Dedifferentiated amniotic fluid mesenchymal stem cell (primary cell): ENCODE measurements around the gene WHRN.
A peak's percentile ranks its signal among the peaks of the same experiment; 100 is the strongest.

Source experiments
- DNase-seq: peaks from one replicate; pipeline ENCODE4 v3.0.0-alpha.2; 2016; ENCODE audit errors: extremely low spot score

WHRN gene

DNA sequence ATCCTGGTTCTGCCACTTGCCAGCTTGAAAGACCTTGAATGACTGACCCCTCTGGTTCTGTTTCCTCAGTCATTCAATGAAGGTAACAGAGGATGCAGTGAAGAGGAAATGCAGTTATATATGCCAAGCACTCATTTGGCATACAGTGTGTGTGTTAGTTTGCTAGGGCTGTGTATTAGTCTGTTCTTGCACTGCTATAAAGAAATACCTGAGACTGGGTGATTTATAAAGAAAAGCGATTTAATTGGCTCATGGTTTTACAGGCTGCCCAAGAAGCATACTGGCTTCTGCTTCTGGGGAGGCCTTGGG is 8.6 kb upstream of the WHRN start:
- no peak for DNase-seq

DNA sequence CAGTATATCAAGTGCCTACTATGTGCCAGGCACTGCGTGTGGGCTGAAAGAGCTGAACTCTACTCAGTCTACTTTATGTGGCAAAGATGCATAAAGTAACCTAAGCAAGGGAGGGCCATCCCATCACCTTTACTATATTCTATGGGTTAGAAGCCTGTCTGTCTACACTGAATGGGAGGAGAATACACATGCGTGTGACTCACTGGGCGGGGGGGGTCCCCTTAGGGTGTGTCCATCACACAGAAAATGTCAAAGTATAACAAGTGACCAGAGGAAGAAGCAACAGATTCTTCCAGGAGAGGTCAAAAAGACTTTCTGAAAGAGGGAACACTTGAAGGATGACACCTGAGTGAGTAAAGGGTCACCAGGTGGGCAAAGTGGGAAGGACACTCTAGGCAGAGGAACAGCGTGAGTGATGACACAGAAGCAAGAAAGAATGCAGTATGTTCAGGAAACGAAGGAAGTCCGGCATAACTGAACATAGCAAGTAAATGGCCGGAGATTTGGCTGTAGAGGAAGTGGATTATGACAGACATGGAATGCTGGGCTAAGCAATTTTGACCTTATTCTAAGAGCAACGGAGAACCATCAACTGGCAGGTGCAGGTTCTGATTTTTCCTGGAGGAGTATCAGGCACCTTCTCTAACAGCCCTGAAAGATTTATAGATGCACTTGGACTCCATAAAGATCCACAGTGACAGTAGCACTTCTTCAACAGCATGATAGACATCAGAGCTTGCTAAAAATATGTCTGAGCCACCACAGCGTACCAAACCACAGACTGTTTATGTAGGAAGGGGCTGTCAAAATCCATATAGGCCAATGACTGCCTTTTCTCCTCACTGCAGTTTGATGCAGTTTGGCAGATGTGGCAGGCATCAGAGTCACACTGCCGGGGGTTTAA is 8.0 kb upstream of the WHRN start:
- DNase-seq = no peak

DNA sequence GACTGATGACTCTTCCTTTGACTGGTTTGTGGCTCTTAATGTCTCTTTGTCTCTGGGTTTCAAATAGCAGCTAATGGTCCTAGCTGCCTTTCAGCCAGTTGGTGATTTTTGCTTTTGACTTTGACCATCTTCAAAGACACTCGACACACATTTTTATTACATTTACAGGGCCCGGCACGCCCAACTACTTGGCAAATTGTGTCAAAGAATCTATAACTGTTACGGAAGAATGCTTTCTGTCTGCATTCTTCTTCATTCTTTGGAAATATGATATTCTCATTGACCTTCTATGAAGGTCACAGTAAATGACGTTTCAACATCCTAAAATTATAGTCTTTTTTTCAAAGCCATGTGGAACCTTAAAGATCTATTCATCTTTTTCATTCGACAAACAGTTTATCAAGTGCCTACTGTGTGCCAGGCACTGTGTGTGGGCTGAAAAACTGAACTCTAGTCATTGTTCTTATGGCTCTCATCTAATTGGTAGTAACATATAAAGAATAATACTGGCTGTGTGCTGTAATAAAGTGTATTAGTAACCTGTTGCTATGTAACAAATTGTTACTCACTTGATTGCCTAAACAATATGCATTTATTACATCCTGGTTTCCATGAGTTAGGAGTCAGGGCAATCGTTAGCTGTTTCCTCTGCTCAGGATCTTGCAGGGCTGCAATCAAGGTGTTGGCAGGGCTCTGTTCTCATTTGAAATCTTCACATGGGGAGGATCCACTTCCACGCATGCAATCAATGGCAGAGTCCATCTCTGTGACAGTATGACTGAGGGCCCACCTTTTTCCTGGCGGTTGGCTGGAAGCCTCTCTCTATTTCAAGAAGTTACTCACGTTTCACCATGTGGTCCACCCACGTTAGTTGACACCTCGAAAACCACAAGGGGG is 7.0 kb upstream of the WHRN start:
- no peak for DNase-seq

DNA sequence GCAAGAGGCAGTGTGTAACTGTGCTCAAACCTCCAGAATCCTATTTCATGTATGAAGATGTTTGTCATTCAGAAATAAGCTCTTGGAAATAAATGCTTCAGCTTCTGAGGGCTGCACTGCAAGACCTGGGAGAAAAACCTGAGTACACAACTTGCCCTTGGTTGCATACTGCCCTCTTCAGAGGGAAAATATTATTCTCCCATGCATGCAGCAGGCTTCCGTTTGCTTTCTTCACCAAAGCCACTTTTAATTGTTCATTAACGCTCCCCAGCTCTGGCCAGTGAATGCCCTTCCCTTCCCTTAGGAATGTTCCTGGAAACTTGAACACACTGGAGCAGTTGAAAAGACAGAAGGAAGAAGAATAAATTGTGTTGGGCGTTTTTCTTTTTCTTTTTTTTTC is 2.5 kb upstream of the WHRN start:
- no peak for DNase-seq

DNA sequence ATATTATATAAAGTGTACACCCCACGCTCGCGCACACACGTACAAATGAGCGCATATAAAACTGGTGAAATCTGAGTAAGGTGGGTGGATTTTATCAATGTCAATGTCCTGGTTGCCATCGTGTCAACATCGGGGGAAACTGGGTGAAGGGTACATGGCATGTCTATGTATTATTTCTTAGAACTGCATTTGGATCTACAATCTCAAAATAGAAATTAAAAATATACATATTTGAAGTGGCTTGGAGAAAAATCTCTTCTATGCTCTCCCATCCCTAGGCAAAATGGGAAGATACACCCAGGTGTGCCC is 763 bp upstream of the WHRN start:
- no peak for DNase-seq

DNA sequence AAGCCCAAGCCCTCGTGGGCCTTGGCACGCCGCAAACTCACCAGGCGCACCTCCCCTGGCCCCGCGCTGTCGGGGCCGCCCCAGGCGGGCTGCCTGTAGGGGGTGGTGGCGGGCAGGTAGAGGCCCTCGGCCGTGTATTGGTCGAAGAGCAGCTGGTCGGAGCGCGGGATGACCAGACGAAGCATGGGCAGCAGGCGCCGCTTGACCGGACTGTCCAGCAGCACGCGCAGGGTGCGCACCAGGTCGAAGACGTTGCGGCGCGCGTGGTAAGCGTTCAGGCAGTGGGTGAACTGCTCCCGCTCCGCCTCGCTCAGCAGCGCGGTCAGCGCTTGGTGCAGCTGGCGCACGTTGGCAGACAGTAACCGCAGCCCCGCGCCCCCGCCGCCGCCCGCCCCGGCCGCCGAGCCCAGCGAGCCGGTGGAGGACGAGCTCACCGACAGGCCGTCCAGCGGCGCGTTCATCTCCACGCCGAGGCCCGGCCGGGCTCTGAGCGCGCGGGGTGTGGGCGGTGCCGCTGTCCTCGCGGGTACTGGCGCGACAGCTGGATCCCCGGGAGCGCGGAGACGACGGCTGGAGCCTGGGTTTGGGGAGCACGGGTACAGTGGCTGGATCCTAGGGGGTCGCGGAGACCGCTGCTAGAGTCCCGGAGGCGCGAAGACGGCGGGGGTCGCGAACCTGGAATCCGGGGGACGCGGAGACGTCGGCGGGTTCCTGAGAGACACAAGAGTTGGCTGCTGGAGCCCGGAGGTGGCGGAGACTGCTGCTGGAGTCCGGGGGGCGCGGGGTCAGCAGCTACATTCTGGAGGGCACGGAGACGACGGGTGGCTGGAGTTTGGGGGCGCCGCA is 709 bp downstream of the WHRN start:
- DNase-seq = peak; percentile 31

DNA sequence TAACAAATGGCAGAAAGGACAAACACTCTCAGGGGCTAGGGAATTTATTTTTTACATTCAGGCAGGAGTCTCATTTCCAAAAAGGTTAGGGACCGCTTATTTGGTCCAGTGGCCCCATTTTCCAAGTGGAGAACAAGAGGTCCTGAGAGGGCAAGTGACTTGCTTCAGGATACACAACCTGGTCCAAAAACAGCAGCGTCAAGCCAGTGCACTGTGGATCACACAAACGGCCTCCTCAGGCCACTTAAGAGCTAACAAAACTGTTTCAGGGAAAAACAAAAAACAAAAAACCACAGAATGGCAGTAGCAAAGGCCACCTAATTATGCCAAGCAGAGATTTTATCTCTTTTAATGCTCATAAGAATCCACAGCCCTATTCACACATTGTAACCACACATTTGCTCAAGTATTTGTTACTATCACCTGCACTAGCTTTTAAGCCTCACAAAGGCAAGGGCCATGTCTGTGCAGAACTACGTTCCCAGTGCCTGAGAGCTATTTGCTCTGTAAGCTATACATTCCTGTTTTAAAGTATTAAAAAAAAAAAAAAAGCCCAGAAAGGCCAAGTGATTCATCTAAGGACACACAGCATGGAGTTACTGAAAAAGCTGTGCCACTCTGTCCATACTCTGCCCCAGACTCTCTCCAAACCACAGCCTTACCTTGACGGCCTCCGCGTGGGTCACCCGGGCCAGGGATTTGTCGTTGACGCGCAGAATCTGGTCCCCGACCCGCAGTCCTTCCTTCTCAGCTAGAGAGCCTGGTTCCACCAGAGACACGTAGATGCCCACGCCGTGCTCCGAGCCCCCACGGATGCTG is 1.5 kb downstream of the WHRN start:
- no peak for DNase-seq

DNA sequence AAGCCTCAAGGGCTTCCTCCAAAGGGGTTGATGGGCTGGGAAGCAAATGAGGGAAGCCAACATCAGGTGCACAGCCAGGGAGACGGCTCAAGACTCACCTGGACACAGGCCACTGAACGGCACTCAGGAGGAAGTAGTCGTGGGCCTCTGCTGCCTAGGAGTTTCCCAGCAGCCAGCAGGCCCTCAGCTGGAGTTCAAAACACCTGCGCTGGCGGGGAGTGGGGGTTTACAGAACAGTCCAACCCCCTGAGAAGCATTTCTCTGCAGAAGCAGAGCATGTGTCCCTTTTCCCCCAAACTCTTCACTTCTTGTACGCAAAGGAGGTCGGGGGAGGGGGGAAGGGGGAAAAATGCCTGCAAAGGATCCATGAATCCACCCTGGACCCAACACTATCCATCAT is 2.3 kb downstream of the WHRN start:
- no peak for DNase-seq

DNA sequence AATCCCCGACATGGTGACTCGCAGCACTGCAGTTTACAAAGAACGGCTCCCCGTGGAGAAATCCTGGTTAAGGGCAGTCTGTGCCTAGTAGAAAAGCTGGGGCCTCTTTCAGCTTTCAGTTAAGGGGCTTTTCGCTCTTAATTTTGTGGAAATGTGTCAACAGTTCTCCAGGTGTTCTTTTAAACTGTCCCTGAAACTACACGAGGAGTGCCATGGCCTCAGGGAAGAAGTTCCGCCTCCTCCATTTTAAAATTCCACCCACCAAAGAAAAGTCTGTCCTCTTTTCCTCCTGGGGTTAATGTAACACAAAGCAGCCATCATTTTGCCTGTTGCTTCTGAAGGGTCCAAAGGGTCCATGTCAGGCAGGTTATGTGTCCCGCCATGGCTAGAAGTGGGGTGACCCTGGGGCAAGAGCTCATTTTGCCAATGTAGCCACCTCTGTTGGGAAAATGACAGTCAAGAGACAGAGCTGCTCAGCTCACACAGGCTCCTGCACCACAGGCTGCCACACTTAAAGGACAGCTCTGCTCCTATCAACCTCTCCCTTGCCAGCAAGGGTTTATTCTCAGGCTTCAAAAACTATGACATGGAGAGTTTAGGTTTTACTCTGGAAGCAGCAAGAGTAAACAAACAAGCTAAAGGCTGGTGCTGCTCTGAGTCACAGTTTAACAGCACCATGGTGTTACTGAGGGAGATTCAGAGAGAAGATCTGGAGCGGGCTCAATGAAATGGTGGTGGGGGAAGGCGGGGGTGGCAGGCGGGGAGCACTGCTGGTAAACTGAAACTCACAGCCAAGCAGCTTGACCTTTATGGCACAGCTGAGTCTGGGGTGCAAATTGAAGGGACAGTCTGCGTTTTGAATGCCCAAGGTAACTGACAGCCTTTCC is 3.2 kb downstream of the WHRN start:
- DNase-seq = peak; percentile 45

DNA sequence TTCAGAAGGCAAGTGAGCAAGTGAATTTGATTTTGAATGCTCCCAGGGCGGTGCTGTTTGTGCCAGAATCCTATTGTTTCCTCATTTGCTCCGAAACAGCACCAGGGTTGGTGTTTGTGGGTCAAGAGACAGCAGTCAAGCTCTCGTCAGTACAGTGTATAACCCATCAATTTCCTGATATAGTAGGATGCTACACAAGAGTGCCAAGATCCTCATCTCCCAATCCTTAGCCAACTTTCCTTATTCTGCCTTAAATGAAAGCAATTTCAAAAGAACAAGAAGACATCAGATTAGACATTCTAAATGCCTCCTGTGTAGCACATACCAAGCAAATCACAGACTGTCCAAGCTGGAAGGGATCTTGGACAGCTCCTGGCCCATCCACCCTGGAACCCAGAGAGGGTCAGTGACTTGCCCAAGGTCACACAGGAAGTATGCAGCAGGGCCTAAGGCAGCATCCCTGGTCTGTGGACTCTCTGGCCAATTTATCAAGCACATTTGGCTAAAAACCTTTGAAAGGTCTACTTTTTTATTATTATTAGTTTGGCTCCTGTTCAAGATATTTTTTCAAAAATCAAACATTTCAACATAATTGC is 4.5 kb downstream of the WHRN start:
- DNase-seq = no peak

DNA sequence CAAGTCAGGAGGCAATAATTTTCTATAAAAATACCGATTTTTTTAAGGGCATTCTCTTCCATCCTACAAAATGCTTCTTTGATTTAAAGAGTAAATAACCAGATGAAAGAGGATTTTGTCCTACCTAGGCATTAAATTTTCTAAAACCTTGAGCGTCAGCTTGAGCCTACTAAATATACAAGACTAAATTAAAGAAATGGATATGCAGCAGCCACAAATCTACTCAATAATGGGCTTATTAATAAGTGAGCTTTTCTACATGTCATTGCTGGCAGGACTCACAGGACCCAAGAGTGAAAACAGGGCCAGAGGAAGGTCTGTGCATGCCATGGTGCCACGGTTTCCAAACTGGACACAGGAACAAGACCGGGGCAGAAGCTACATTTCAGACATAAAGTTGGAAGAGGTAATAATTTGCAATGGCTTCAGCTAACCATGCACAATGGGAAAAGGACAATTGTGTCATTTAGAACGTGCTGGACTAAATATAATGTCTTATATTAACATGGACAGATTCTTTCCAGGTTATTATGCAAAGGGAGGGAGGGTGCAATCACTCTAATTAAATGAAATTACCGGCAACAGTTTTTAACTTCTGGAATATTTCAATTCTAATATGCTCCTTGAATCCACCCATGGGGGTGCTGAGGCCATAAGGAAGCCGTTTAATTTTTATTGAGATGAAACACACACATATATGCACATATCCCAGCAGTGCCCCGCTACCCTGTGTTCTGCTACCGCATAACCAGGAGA is 5.2 kb downstream of the WHRN start:
- no peak for DNase-seq

DNA sequence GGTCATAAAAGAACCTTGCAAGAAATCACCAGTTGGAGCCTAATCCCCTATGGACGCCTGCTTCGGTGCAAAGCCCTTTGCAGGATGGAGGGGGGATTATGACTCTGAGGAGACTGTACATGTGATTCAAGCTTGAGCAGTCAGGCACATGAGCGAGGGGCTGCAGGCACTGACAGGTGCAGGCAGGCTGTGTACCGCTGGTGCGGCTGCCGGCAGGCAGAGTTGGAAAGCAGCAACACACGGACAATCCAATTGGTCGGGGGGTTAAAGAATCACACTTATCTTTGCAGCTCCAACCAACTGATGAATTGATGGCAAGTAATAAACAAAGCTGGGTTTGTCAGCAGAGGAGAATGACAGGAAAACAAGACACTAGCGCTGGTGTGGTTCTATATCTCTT is 5.7 kb downstream of the WHRN start:
- DNase-seq = no peak

DNA sequence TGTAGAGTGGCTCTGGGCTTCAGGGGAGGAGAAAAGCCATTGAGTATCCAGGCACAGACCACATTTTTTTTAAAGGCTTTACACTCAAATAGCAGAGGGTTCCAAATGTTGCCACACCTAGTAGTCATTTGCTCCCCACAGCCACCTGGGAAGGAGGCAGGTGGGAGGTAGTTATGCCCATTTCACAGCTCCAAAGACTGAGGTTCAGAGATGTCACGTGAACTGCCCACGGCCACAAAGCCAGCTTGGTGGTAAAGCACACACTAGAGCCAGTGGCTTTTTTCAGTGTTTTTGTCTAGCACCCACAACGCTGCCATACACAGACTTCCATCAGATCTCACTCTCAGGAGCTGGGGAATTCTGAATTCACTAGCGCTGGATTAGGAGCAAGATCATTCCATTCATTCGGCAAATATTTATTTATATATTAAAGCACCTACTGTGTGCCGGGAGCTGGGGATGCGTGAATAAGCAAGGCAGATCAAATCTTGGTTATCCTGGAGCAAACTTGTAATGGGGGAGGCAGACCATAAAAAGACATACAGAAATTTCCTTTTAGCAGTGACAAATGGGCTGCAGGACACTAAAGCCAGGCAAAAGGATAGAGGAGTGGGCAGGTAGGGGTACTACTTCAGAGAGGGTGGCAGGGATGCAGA is 7.4 kb downstream of the WHRN start:
- DNase-seq = no peak

DNA sequence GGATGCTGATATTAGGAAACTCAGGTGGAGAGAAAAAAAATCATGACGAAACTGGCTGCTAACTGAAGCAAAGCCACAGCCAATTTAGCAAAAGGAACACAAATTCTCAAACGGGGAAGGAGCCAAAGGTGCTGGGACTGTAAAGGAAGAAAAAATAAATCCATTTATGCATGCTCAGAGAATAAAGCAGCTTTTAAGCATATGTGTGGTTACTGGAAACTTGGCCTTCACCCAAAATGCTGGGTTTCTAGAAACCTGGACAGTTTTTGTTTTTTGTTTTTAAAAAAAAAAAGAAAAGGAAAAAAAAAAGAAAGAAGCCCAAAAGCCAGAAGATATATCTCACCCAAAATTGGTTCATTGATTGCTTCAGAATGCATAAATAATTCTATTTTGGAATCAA is 8.0 kb downstream of the WHRN start:
- no peak for DNase-seq

DNA sequence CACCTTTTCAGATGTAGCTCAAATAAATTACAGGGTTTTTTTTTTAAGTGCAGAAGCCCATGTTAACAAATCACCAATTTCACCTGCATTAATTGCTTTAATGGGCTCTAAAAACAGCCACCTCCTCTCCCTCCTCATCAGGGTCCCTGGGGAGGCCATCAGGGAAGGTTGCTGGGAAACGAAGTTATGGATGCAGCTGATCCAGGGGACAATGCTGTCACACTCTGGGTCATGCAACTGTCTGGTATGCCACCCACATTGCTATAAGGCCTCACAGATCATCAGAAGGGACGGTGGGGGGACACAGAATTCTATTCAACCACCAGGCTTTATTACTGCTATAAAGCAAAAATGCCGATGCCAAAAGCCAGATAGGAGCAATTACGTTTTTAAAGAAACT is 9.3 kb downstream of the WHRN start:
- DNase-seq = no peak

DNA sequence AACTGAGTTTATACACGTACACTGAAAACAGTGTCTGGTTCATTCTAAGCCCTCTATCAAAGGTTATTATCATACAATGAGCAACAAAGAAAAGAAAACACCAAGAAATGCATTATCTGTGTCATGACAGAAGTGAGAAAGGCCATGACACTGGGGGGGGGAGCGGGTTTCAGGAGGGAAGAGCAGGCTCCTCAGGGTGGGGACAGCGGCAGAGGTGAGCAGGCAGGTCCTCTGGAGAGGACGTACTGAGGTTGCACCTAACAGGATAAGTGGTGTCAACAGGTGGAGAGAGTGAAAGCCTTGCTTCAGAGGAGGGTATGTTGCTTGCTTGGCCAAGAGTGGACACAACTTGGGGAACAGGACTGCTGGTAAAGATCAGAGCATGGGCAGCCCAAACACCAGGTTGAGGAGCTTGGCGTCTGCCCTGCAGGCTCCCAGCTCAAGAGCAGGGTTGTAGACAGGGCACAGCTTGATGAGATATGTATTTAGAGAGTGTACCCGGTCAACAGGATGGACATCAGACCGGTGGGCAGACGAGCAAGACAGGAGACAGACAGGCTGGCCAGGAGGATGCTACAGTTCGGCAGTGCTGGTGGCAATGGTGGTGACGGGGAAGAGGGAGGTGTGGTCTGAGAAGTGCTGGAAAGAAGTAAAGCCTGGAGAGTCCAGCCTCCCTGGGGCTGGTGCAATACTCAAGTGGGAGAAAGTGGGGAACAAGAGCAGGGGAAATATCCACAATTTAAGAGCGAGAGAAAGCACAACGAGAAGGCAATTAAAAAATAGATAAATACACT is 10.3 kb downstream of the WHRN start:
- DNase-seq = no peak

DNA sequence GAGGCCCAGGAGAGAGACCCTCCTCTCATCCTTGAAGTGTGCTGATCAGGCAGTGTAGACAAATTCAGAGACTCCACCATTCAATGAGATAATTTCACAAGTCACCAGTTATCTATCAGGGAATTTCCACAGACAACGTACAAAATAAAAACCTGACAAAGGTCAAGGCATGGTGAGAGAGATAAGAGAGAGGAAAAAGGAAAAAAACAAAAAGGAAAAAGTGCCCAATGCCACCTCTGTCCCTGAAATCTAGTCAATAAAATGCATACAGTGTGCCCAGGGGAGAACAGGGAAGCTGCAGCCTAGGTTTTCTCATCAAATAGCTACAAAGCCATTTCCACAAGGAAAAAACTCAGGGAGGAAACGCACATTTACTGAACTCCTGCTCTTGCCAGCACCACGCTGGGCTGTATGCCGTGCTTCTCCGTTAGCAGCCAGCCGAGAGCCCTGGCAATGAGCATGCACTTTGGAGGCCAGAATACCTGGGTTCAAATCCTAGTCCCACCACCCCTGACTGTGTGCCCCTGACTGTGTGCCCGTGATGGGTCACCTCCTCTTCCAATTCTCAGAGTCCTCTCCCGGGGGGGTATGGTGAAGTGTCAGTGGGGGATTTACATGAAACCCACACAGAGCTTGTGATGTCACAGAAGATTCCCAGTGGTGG is 11.6 kb downstream of the WHRN start:
- no peak for DNase-seq
